Subcutaneous abdominal adipose tissue (tissue), 5 donors: Measurements from ENCODE around the gene ADSL.
"Not testable (repeated sequence)": the region's sequence is repeated elsewhere in the genome, so short reads cannot be mapped to it uniquely, and the experiment has no call there.

Experiments
- H3K27ac ChIP-seq: one replicate; pipeline ENCODE4 v1.7.0; 2013; ENCODE audit warnings: low read depth, mild to moderate bottlenecking, inconsistent platforms, low read length, moderate library complexity
- H3K27me3 ChIP-seq, 5 donors: one replicate each; pipeline ENCODE4 v1.7.0; 2013; ENCODE audit warnings: low read length in 5 of 5, inconsistent platforms in 1 of 5; ENCODE audit not compliant: control insufficient read depth in 5 of 5, insufficient read depth in 4 of 5
- H3K36me3 ChIP-seq, 5 donors: one replicate each; pipeline ENCODE4 v1.7.0; 2013; ENCODE audit warnings: low read length in 5 of 5; ENCODE audit not compliant: control insufficient read depth in 5 of 5, insufficient read depth in 5 of 5
- H3K4me1 ChIP-seq, 5 donors: one replicate each; pipeline ENCODE4 v1.7.0; 2013; ENCODE audit warnings: low read length in 5 of 5, mild to moderate bottlenecking in 3 of 5, moderate library complexity in 1 of 5; ENCODE audit not compliant: control insufficient read depth in 5 of 5, insufficient read depth in 5 of 5
- H3K4me3 ChIP-seq, 5 donors: one replicate each; pipeline ENCODE4 v1.7.0; 2013; ENCODE audit warnings: low read length in 5 of 5, low read depth in 1 of 5
- H3K9ac ChIP-seq, 5 donors: one replicate each; pipeline ENCODE4 v1.7.0; 2013; ENCODE audit warnings: low read length in 5 of 5, mild to moderate bottlenecking in 4 of 5, moderate library complexity in 3 of 5
- H3K9me3 ChIP-seq, 5 donors: one replicate each; pipeline ENCODE4 v1.7.0; 2013; ENCODE audit warnings: low read length in 5 of 5; ENCODE audit not compliant: control insufficient read depth in 5 of 5
- donor health status: healthy.
- donor health status: healthy.
- donor health status: healthy.
- donor health status: healthy.
- donor health status: healthy.

ADSL gene

DNA sequence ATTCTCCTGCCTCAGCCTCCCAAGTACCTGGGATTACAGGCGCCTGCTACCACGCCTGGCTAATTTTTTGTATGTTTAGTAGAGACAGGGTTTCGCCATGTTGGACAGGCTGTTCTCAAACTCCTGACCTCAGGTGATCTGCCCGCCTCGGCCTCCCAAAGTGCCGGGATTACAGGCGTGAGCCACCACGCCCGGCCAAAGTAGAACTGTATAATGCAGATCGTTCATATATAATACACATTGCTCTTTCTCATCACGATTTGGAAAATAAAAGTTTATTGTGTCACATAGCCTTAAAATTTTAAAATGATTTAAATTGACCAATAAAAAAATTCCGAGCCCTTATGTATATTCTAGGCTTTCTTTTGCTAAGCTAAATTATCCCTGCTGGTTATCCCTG lies 34.7 kb upstream of the ADSL start:
- H3K9ac ChIP-seq, H3K9me3 ChIP-seq, H3K27me3 ChIP-seq, H3K4me3 ChIP-seq, H3K27ac ChIP-seq: not testable (repeated sequence)
- peaks cover 42 to 91% (median 75%) of the 10 kb centered on the region in 5 donors for H3K36me3 ChIP-seq
- H3K4me1 ChIP-seq, result peaks cover 3 to 11% (median 5%) of the 10 kb centered on the region in 5 donors

DNA sequence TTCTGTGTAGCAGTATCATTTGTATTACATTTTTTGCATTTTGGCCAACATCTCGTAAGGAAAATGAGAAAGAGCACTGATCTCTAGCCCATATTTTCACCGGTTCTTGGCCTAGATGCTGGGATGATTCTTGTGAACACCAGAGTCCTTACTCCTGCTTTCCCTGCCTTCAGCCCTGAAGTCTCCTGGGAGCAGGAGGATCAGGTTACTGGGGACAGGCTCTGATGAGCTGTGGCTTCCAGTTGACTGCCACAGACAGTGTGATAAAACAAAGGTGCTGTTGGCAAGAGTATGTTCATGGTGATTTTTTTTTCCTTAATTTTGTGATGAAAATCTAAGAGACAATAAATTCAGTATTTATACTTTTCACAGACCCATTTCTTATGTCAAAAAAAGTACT lies 34.2 kb upstream of the ADSL start:
- H3K4me3 ChIP-seq, result no peak overlapping the region
- no peaks in the 10 kb centered on the region for H3K9me3 ChIP-seq
- H3K9ac ChIP-seq, result no peak overlapping the region
- peaks cover 3 to 11% (median 5%) of the 10 kb centered on the region in 5 donors for H3K4me1 ChIP-seq
- H3K36me3 ChIP-seq, result peaks cover 45 to 94% (median 80%) of the 10 kb centered on the region in 5 donors
- no peak overlapping the region for H3K27ac ChIP-seq
- H3K27me3 ChIP-seq, result no peaks in the 10 kb centered on the region

GRCh38 chr22:40313007-40313406 lies 33.3 kb upstream of the ADSL start:
- H3K27me3 ChIP-seq, result no peaks in the 10 kb centered on the region
- H3K9me3 ChIP-seq, result no peaks in the 10 kb centered on the region
- H3K36me3 ChIP-seq, result peaks cover 51 to 94% (median 82%) of the 10 kb centered on the region in 5 donors
- H3K4me3 ChIP-seq, result no peak overlapping the region
- no peak overlapping the region for H3K9ac ChIP-seq
- peaks cover 3 to 11% (median 5%) of the 10 kb centered on the region in 5 donors for H3K4me1 ChIP-seq
- H3K27ac ChIP-seq, result no peak overlapping the region

- Histone ChIP-seq H3K27ac (no peak overlapping the region), H3K36me3 (peaks cover 46 to 86% (median 73%) of the 10 kb centered on the region in 5 donors), H3K4me3 (no peak overlapping the region), H3K27me3 (no peaks in the 10 kb centered on the region), H3K9me3 (no peaks in the 10 kb centered on the region), H3K9ac (no peak overlapping the region), H3K4me1 (peaks cover 3 to 11% (median 5%) of the 10 kb centered on the region in 5 donors)
Measured at GRCh38 chr22:40314041-40314440, 32.3 kb upstream of the ADSL start.

- no peak overlapping the region for H3K4me3 ChIP-seq
- H3K9me3 ChIP-seq, result no peaks in the 10 kb centered on the region
- no peaks in the 10 kb centered on the region for H3K4me1 ChIP-seq
- H3K9ac ChIP-seq, result no peak overlapping the region
- H3K27me3 ChIP-seq, result no peaks in the 10 kb centered on the region
- no peak overlapping the region for H3K27ac ChIP-seq
- H3K36me3 ChIP-seq, result peaks cover 24 to 79% (median 62%) of the 10 kb centered on the region in 5 donors
Measured at GRCh38 chr22:40320687-40321086, 25.6 kb upstream of the ADSL start.

- H3K9ac ChIP-seq, result no peak overlapping the region
- no peaks in the 10 kb centered on the region for H3K27me3 ChIP-seq
- no peaks in the 10 kb centered on the region for H3K9me3 ChIP-seq
- peaks cover 0 to 5% (median 0%) of the 10 kb centered on the region in 5 donors for H3K4me1 ChIP-seq
- H3K27ac ChIP-seq, result no peak overlapping the region
- H3K4me3 ChIP-seq, result no peak overlapping the region
- H3K36me3 ChIP-seq, result peaks cover 20 to 69% (median 51%) of the 10 kb centered on the region in 5 donors
Measured at GRCh38 chr22:40322021-40322420, 24.3 kb upstream of the ADSL start.

DNA sequence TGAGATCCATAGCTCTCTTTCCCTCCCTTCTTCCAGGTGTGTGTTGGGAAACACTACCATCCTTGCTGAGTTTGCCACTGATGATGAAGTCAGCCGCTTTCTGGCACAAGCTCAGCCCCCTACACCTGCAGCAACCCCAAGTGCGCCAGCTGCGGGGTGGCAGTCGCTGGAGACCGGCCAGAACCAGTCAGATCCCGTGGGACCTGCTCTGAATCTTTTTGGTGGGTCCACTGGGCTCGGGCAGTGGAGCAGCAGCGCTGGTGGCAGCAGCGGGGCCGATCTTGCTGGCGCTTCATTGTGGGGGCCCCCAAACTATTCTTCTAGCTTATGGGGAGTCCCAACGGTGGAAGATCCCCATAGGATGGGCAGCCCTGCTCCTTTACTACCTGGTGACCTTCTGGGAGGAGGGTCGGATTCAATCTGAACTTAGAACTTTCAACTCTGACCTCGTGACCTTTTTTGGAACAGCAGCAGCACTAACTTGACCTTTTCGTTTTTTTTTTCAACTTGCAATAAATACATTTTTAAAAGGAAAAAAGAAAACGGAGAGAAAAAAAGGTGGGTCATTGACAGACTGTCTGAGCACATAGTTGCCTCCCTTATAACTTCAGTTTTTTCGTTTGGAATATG lies 23.4 kb upstream of the ADSL start:
- Histone ChIP-seq H3K36me3 (peaks cover 18 to 63% (median 42%) of the 10 kb centered on the region in 5 donors), H3K9me3 (no peaks in the 10 kb centered on the region), H3K27me3 (no peaks in the 10 kb centered on the region), H3K9ac (no peak overlapping the region), H3K4me3 (no peak overlapping the region), H3K27ac (no peak overlapping the region), H3K4me1 (peaks cover 0 to 13% (median 3%) of the 10 kb centered on the region in 5 donors)

DNA sequence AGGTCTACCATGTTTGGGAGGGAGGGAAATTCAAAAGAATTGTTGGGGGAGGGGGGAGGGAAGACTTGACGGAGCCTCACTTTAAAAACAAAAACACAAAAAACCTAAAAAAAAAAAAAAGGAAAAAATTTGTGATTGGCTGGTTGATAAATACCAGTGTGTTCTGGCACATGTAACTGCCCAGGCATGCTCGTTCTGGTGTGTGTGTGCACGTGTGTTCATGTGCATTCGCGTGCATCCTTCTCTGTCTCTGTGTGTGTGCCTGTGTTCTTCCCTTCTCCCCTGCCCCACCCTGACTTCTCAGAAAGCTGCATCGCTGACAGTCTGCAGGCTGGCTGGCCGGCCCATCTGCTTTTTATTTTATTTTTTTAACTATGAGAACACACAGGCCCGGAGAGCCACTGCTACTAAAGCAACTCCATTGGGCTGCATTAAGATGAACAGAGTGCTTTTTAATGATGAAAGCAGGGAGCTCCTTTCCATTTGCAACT lies 22.6 kb upstream of the ADSL start:
- Histone ChIP-seq H3K27ac (no peak overlapping the region), H3K27me3 (no peaks in the 10 kb centered on the region), H3K4me1 (peaks cover 0 to 19% (median 3%) of the 10 kb centered on the region in 5 donors), H3K4me3 (no peak overlapping the region), H3K36me3 (peaks cover 17 to 60% (median 40%) of the 10 kb centered on the region in 5 donors), H3K9ac (no peak overlapping the region), H3K9me3 (no peaks in the 10 kb centered on the region)

GRCh38 chr22:40324468-40325305 lies 21.6 kb upstream of the ADSL start:
- H3K36me3 ChIP-seq, result peaks cover 17 to 59% (median 40%) of the 10 kb centered on the region in 5 donors
- H3K4me3 ChIP-seq, result no peak overlapping the region
- H3K27ac ChIP-seq, result no peak overlapping the region
- no peaks in the 10 kb centered on the region for H3K9me3 ChIP-seq
- H3K9ac ChIP-seq, result no peak overlapping the region
- H3K27me3 ChIP-seq, result no peaks in the 10 kb centered on the region
- peaks cover 0 to 22% (median 3%) of the 10 kb centered on the region in 5 donors for H3K4me1 ChIP-seq

- no peak overlapping the region for H3K9ac ChIP-seq
- H3K9me3 ChIP-seq, result no peaks in the 10 kb centered on the region
- no peaks in the 10 kb centered on the region for H3K27me3 ChIP-seq
- H3K4me1 ChIP-seq, result peaks cover 0 to 28% (median 3%) of the 10 kb centered on the region in 5 donors
- no peak overlapping the region for H3K27ac ChIP-seq
- H3K36me3 ChIP-seq, result peaks cover 17 to 54% (median 40%) of the 10 kb centered on the region in 5 donors
- H3K4me3 ChIP-seq, result no peak overlapping the region
Measured at GRCh38 chr22:40325315-40325714, 21.0 kb upstream of the ADSL start.
